ENCODE data around the gene PODXL2. TPM values are rescaled to one million over a fixed set of nuclear protein-coding genes. Genes with fewer than 3 reads are reported as not detected.

PODXL2 gene
- total RNA-seq, 4 donors from 2014 or later, result 1.5 to 3.2 (median 2.0) TPM

GRCh38 chr3:127585813-127586413 lies 43.1 kb upstream of the PODXL2 start:
- intact Hi-C loops (cut with DNase I; ENCODE audit: low total_unique reads), result no loop called here
- ATAC-seq, result no peak
- in situ Hi-C loops (cut with MboI; ENCODE audit: low sequenced_read_pairs in 4 of 4), result no loop called here
- Histone ChIP-seq H3K9me3 (no peaks in the 10 kb centered on the region), H3K27me3 (no peaks in the 10 kb centered on the region), H3K4me3 (no peak overlapping the region), H3K4me1 (peaks cover 23 to 40% of the 10 kb centered on the region in 2 donors), H3K36me3 (no peaks in the 10 kb centered on the region), H3K27ac (no peak overlapping the region)
- no peak for DNase-seq
- TF ChIP-seq CTCF (IDR thresholded peaks at IDR 0.05 in 4 of 5, conservative IDR thresholded peaks at IDR 0.05 in 1 of 5), result no peak
- no peak for TF ChIP-seq POLR2A (IDR thresholded peaks at IDR 0.05)

GRCh38 chr3:127587876-127588275 lies 41.1 kb upstream of the PODXL2 start:
- intact Hi-C loops (cut with DNase I; ENCODE audit: low total_unique reads) (no loop called here), in situ Hi-C loops (cut with MboI; ENCODE audit: low sequenced_read_pairs in 4 of 4) (no loop called here)
- no peak overlapping the region for H3K4me3 ChIP-seq
- no peaks in the 10 kb centered on the region for H3K27me3 ChIP-seq
- no peak for ATAC-seq
- H3K9me3 ChIP-seq, result no peaks in the 10 kb centered on the region
- peaks cover 30 to 46% of the 10 kb centered on the region in 2 donors for H3K4me1 ChIP-seq
- DNase-seq, result no peak
- no peak overlapping the region for H3K27ac ChIP-seq
- no peaks in the 10 kb centered on the region for H3K36me3 ChIP-seq
- TF ChIP-seq CTCF (IDR thresholded peaks at IDR 0.05 in 4 of 5, conservative IDR thresholded peaks at IDR 0.05 in 1 of 5) (no peak), POLR2A (IDR thresholded peaks at IDR 0.05) (no peak)

GRCh38 chr3:127588806-127589577 lies 40.0 kb upstream of the PODXL2 start:
- in situ Hi-C loops (cut with MboI; ENCODE audit: low sequenced_read_pairs in 4 of 4), result no loop called here
- H3K4me3 ChIP-seq, result peak overlapping the region; percentile 71 to 92 (median 76)
- ATAC-seq, result no peak
- H3K9me3 ChIP-seq, result no peaks in the 10 kb centered on the region
- TF ChIP-seq CTCF (IDR thresholded peaks at IDR 0.05 in 4 of 5, conservative IDR thresholded peaks at IDR 0.05 in 1 of 5) (no peak), POLR2A (IDR thresholded peaks at IDR 0.05) (no peak)
- H3K36me3 ChIP-seq, result no peaks in the 10 kb centered on the region
- H3K4me1 ChIP-seq, result peaks cover 30 to 46% of the 10 kb centered on the region in 2 donors
- peak overlapping the region; percentile 88 to 96 (median 92) for H3K27ac ChIP-seq
- H3K27me3 ChIP-seq, result no peaks in the 10 kb centered on the region
- DNase-seq, result no peak
- intact Hi-C loops (cut with DNase I; ENCODE audit: low total_unique reads), result no loop called here

GRCh38 chr3:127589600-127590281 lies 39.2 kb upstream of the PODXL2 start:
- Histone ChIP-seq H3K27ac (peak overlapping the region; percentile 88 to 96 (median 92)), H3K4me1 (peaks cover 26 to 42% of the 10 kb centered on the region in 2 donors), H3K9me3 (no peaks in the 10 kb centered on the region), H3K4me3 (peak overlapping the region; percentile 71 to 92 (median 76)), H3K36me3 (no peaks in the 10 kb centered on the region), H3K27me3 (no peaks in the 10 kb centered on the region)
- in situ Hi-C loops (cut with MboI; ENCODE audit: low sequenced_read_pairs in 4 of 4) (no loop called here), intact Hi-C loops (cut with DNase I; ENCODE audit: low total_unique reads) (loop anchor here (1.0 to 2.0 kb wide), 5 partner anchors 9 to 228 kb away; partner anchors contain the start of genes MCM2 and PODXL2)
- ATAC-seq (peak; percentile 14 to 17), DNase-seq (no peak)
- TF ChIP-seq POLR2A (IDR thresholded peaks at IDR 0.05) (no peak), CTCF (IDR thresholded peaks at IDR 0.05 in 4 of 5, conservative IDR thresholded peaks at IDR 0.05 in 1 of 5) (no peak)

Data from gastrocnemius medialis (tissue), 4 donors.